ENCODE data around the gene WDR20.

Gene WDR20

DNA sequence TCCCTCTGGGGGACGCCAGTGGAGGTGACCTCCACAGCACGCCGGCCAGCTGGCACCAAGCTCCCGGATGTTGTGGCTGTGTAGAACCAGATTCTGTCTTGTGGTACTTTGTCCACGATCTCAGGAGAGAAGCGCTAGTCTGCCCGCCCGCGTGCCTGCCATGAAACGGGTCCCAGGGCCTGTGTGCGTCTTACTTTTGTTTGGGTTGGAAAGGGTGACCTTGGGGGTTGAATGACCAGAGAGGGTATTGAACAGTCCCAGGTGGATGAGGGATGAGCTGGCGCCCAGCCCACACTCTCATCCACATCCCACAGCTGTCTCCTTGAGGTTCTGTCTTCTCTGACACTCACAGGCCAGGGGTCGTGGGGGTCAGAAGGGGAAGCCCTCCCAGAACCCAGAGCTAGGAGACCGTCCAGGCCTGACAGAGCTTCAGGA lies 78.3 kb downstream of the WDR20 start:
- Histone ChIP-seq H4K8ac (ENCODE audit: low read length) (no peak overlapping the region), H3K9me3 (ENCODE audit: control insufficient read depth, low read length) (no peaks in the 10 kb centered on the region), H3K18ac (ENCODE audit: low read depth in 1 of 2, low read length in 2 of 2) (no peak overlapping the region), H3K4me2 (ENCODE audit: low read length, poor library complexity, severe bottlenecking) (no peak overlapping the region), H2AK5ac (ENCODE audit: low read length, severe bottlenecking) (no peak overlapping the region), H4K91ac (ENCODE audit: low read length) (no peak overlapping the region), H3K36me3 (ENCODE audit: control insufficient read depth in 1 of 2, insufficient read depth in 2 of 2, low read depth in 1 of 2, low read length in 2 of 2) (peaks cover 5 to 56% of the 10 kb centered on the region in 2 experiments), H3K4me3 (ENCODE audit: insufficient read depth in 1 of 2, low read depth in 1 of 2, low read length in 2 of 2) (no peak overlapping the region), H2BK120ac (ENCODE audit: low read depth, low read length) (no peak overlapping the region), H3K23ac (ENCODE audit: low read length in 2 of 2) (no peak overlapping the region), H3K14ac (ENCODE audit: low read length in 2 of 2) (no peak overlapping the region), H3K4me1 (ENCODE audit: control insufficient read depth, insufficient read depth, low read depth, low read length) (peaks cover 24% of the 10 kb centered on the region), H3K9ac (ENCODE audit: low read length) (no peak overlapping the region), H3K27me3 (ENCODE audit: control insufficient read depth in 1 of 2, insufficient read depth in 1 of 2, low read length in 2 of 2) (no peaks in the 10 kb centered on the region), H2BK15ac (ENCODE audit: low read depth, poor library complexity, severe bottlenecking) (no peak overlapping the region), H3K79me1 (replicated peaks; ENCODE audit: low read length, poor library complexity, severe bottlenecking) (peaks cover 57% of the 10 kb centered on the region), H3K4ac (ENCODE audit: low read depth in 1 of 2, low read length in 2 of 2) (no peak overlapping the region), H2AFZ (ENCODE audit: low read depth, low read length) (no peak overlapping the region), H2BK12ac (ENCODE audit: low read length in 2 of 2) (no peak overlapping the region), H3K27ac (ENCODE audit: low read length, poor library complexity, severe bottlenecking) (no peak overlapping the region), H2BK5ac (ENCODE audit: low read depth, low read length, poor library complexity, severe bottlenecking) (no peak overlapping the region)
- no peak for DNase-seq
- 89% methylated on average over 9 of the region's 14 CpGs for WGBS

DNA sequence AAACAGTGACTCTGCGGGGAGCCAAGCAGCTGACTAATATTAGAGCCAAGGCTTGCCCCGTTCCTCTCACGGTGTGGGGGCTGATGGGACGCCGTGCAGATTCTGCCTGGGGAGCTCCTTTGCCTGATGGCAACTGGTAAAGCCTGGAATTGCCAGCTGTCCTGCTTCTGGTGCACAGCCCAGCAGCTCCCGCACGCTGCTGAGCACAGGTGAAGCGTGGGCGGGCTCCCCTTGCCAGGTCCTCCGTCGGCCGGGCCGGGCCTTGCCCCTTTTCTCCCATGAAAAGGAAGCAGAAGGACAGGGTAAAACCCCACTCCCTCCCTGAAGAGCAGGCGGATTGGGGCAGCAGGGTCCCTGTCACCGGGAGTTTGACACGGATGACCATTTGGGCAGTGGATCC lies 79.0 kb downstream of the WDR20 start:
- Histone ChIP-seq H2AFZ (ENCODE audit: low read depth, low read length) (no peak overlapping the region), H4K91ac (ENCODE audit: low read length) (no peak overlapping the region), H3K4me3 (ENCODE audit: insufficient read depth in 1 of 2, low read depth in 1 of 2, low read length in 2 of 2) (no peak overlapping the region), H3K4ac (ENCODE audit: low read depth in 1 of 2, low read length in 2 of 2) (no peak overlapping the region), H3K9me3 (ENCODE audit: control insufficient read depth, low read length) (no peaks in the 10 kb centered on the region), H3K14ac (ENCODE audit: low read length in 2 of 2) (no peak overlapping the region), H3K9ac (ENCODE audit: low read length) (no peak overlapping the region), H4K8ac (ENCODE audit: low read length) (no peak overlapping the region), H3K18ac (ENCODE audit: low read depth in 1 of 2, low read length in 2 of 2) (no peak overlapping the region), H3K79me1 (replicated peaks; ENCODE audit: low read length, poor library complexity, severe bottlenecking) (peaks cover 54% of the 10 kb centered on the region), H2AK5ac (ENCODE audit: low read length, severe bottlenecking) (no peak overlapping the region), H3K27ac (ENCODE audit: low read length, poor library complexity, severe bottlenecking) (no peak overlapping the region), H2BK12ac (ENCODE audit: low read length in 2 of 2) (no peak overlapping the region), H2BK120ac (ENCODE audit: low read depth, low read length) (no peak overlapping the region), H3K4me2 (ENCODE audit: low read length, poor library complexity, severe bottlenecking) (no peak overlapping the region), H2BK5ac (ENCODE audit: low read depth, low read length, poor library complexity, severe bottlenecking) (no peak overlapping the region), H3K4me1 (ENCODE audit: control insufficient read depth, insufficient read depth, low read depth, low read length) (peaks cover 24% of the 10 kb centered on the region), H3K23ac (ENCODE audit: low read length in 2 of 2) (no peak overlapping the region), H2BK15ac (ENCODE audit: low read depth, poor library complexity, severe bottlenecking) (no peak overlapping the region), H3K27me3 (ENCODE audit: control insufficient read depth in 1 of 2, insufficient read depth in 1 of 2, low read length in 2 of 2) (no peaks in the 10 kb centered on the region), H3K36me3 (ENCODE audit: control insufficient read depth in 1 of 2, insufficient read depth in 2 of 2, low read depth in 1 of 2, low read length in 2 of 2) (peaks cover 5 to 54% of the 10 kb centered on the region in 2 experiments)
- WGBS = 92% methylated on average over 16 of the region's 16 CpGs
- DNase-seq = no peak

DNA sequence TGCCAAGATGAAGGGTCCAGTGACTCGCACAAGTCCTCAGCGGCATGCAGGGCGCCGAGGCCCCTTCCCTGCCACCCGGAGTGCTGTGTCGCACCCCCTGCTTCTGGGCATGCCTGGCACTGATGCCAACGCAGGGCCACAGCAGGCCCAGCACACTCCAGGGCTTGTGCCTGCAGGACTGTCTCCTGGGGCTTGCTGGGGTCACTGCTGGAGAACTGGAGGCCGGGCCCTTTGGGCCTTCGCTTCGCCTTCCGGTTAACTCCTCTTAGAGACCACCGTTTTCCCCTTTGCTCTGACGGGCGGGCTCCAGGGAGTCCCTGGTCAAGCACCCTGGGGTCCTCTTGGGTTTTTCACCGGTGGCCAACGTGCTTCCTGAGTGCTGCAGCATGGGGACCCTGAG lies 79.6 kb downstream of the WDR20 start:
- Histone ChIP-seq H3K36me3 (ENCODE audit: control insufficient read depth in 1 of 2, insufficient read depth in 2 of 2, low read depth in 1 of 2, low read length in 2 of 2) (peaks cover 6 to 51% of the 10 kb centered on the region in 2 experiments), H2BK15ac (ENCODE audit: low read depth, poor library complexity, severe bottlenecking) (no peak overlapping the region), H2BK12ac (ENCODE audit: low read length in 2 of 2) (no peak overlapping the region), H4K91ac (ENCODE audit: low read length) (no peak overlapping the region), H3K4me2 (ENCODE audit: low read length, poor library complexity, severe bottlenecking) (no peak overlapping the region), H3K9ac (ENCODE audit: low read length) (no peak overlapping the region), H2AK5ac (ENCODE audit: low read length, severe bottlenecking) (no peak overlapping the region), H3K14ac (ENCODE audit: low read length in 2 of 2) (no peak overlapping the region), H3K27ac (ENCODE audit: low read length, poor library complexity, severe bottlenecking) (no peak overlapping the region), H3K18ac (ENCODE audit: low read depth in 1 of 2, low read length in 2 of 2) (no peak overlapping the region), H3K4me3 (ENCODE audit: insufficient read depth in 1 of 2, low read depth in 1 of 2, low read length in 2 of 2) (no peak overlapping the region), H2AFZ (ENCODE audit: low read depth, low read length) (no peak overlapping the region), H3K4me1 (ENCODE audit: control insufficient read depth, insufficient read depth, low read depth, low read length) (peaks cover 24% of the 10 kb centered on the region), H2BK120ac (ENCODE audit: low read depth, low read length) (no peak overlapping the region), H3K23ac (ENCODE audit: low read length in 2 of 2) (no peak overlapping the region), H3K79me1 (replicated peaks; ENCODE audit: low read length, poor library complexity, severe bottlenecking) (peaks cover 50% of the 10 kb centered on the region), H3K27me3 (ENCODE audit: control insufficient read depth in 1 of 2, insufficient read depth in 1 of 2, low read length in 2 of 2) (no peaks in the 10 kb centered on the region), H4K8ac (ENCODE audit: low read length) (no peak overlapping the region), H3K4ac (ENCODE audit: low read depth in 1 of 2, low read length in 2 of 2) (no peak overlapping the region), H2BK5ac (ENCODE audit: low read depth, low read length, poor library complexity, severe bottlenecking) (no peak overlapping the region), H3K9me3 (ENCODE audit: control insufficient read depth, low read length) (no peaks in the 10 kb centered on the region)
- no peak for DNase-seq
- WGBS = 98% methylated on average over 16 of the region's 16 CpGs

DNA sequence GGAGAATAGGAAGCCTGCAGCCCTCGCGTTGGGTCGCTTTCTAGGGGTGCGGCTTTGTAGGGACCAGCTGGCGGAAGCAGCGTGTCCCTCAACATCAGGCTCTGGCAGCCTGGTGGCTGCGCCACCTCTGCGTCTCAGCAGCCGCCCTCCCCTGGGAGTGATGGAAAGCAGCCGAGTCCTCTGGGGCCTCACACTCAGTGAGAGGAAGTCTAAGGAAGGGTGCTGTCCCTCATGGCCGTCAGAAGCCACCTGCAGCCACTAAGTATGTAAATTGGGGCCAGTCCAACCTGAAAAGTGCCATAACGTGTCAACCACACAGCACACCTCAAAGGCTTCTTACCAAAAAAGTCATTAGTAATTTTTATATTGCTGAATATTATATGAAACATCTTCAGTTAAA lies 80.3 kb downstream of the WDR20 start:
- H4K8ac ChIP-seq (ENCODE audit: low read length) = no peak overlapping the region
- no peak overlapping the region for H4K91ac ChIP-seq (ENCODE audit: low read length)
- H3K4me2 ChIP-seq (ENCODE audit: low read length, poor library complexity, severe bottlenecking) = no peak overlapping the region
- no peak for DNase-seq
- no peak overlapping the region for H3K18ac ChIP-seq (ENCODE audit: low read depth in 1 of 2, low read length in 2 of 2)
- no peak overlapping the region for H2AFZ ChIP-seq (ENCODE audit: low read depth, low read length)
- no peak overlapping the region for H2BK15ac ChIP-seq (ENCODE audit: low read depth, poor library complexity, severe bottlenecking)
- H3K14ac ChIP-seq (ENCODE audit: low read length in 2 of 2) = no peak overlapping the region
- no peak overlapping the region for H3K9ac ChIP-seq (ENCODE audit: low read length)
- over 99% methylated on average over 7 of the region's 12 CpGs for WGBS
- no peak overlapping the region for H3K23ac ChIP-seq (ENCODE audit: low read length in 2 of 2)
- H3K9me3 ChIP-seq (ENCODE audit: control insufficient read depth, low read length) = no peaks in the 10 kb centered on the region
- H2BK5ac ChIP-seq (ENCODE audit: low read depth, low read length, poor library complexity, severe bottlenecking) = no peak overlapping the region
- no peak overlapping the region for H2AK5ac ChIP-seq (ENCODE audit: low read length, severe bottlenecking)
- no peak overlapping the region for H3K27ac ChIP-seq (ENCODE audit: low read length, poor library complexity, severe bottlenecking)
- H2BK12ac ChIP-seq (ENCODE audit: low read length in 2 of 2) = no peak overlapping the region
- H3K4ac ChIP-seq (ENCODE audit: low read depth in 1 of 2, low read length in 2 of 2) = no peak overlapping the region
- peaks cover 50% of the 10 kb centered on the region for H3K79me1 ChIP-seq (replicated peaks; ENCODE audit: low read length, poor library complexity, severe bottlenecking)
- no peaks in the 10 kb centered on the region for H3K27me3 ChIP-seq (ENCODE audit: control insufficient read depth in 1 of 2, insufficient read depth in 1 of 2, low read length in 2 of 2)
- peaks cover 24% of the 10 kb centered on the region for H3K4me1 ChIP-seq (ENCODE audit: control insufficient read depth, insufficient read depth, low read depth, low read length)
- no peak overlapping the region for H3K4me3 ChIP-seq (ENCODE audit: insufficient read depth in 1 of 2, low read depth in 1 of 2, low read length in 2 of 2)
- H2BK120ac ChIP-seq (ENCODE audit: low read depth, low read length) = no peak overlapping the region
- H3K36me3 ChIP-seq (ENCODE audit: control insufficient read depth in 1 of 2, insufficient read depth in 2 of 2, low read depth in 1 of 2, low read length in 2 of 2) = peaks cover 12 to 51% of the 10 kb centered on the region in 2 experiments
